Subcutaneous abdominal adipose tissue (tissue), 5 donors: ENCODE measurements around the gene MTOR.
A peak's percentile ranks its signal among the peaks of the same experiment; 100 is the strongest.

Source experiments
- H3K27ac ChIP-seq: one replicate; pipeline ENCODE4 v1.7.0; 2013; ENCODE audit warnings: low read depth, mild to moderate bottlenecking, inconsistent platforms, low read length, moderate library complexity
- H3K27me3 ChIP-seq, 5 donors: one replicate each; pipeline ENCODE4 v1.7.0; 2013; ENCODE audit warnings: low read length in 5 of 5, inconsistent platforms in 1 of 5; ENCODE audit not compliant: control insufficient read depth in 5 of 5, insufficient read depth in 4 of 5
- H3K36me3 ChIP-seq, 5 donors: one replicate each; pipeline ENCODE4 v1.7.0; 2013; ENCODE audit warnings: low read length in 5 of 5; ENCODE audit not compliant: control insufficient read depth in 5 of 5, insufficient read depth in 5 of 5
- H3K4me1 ChIP-seq, 5 donors: one replicate each; pipeline ENCODE4 v1.7.0; 2013; ENCODE audit warnings: low read length in 5 of 5, mild to moderate bottlenecking in 3 of 5, moderate library complexity in 1 of 5; ENCODE audit not compliant: control insufficient read depth in 5 of 5, insufficient read depth in 5 of 5
- H3K4me3 ChIP-seq, 5 donors: one replicate each; pipeline ENCODE4 v1.7.0; 2013; ENCODE audit warnings: low read length in 5 of 5, low read depth in 1 of 5
- H3K9ac ChIP-seq, 5 donors: one replicate each; pipeline ENCODE4 v1.7.0; 2013; ENCODE audit warnings: low read length in 5 of 5, mild to moderate bottlenecking in 4 of 5, moderate library complexity in 3 of 5
- H3K9me3 ChIP-seq, 5 donors: one replicate each; pipeline ENCODE4 v1.7.0; 2013; ENCODE audit warnings: low read length in 5 of 5; ENCODE audit not compliant: control insufficient read depth in 5 of 5
- donor health status: healthy.
- donor health status: healthy.
- donor health status: healthy.
- donor health status: healthy.
- donor health status: healthy.

MTOR gene

DNA sequence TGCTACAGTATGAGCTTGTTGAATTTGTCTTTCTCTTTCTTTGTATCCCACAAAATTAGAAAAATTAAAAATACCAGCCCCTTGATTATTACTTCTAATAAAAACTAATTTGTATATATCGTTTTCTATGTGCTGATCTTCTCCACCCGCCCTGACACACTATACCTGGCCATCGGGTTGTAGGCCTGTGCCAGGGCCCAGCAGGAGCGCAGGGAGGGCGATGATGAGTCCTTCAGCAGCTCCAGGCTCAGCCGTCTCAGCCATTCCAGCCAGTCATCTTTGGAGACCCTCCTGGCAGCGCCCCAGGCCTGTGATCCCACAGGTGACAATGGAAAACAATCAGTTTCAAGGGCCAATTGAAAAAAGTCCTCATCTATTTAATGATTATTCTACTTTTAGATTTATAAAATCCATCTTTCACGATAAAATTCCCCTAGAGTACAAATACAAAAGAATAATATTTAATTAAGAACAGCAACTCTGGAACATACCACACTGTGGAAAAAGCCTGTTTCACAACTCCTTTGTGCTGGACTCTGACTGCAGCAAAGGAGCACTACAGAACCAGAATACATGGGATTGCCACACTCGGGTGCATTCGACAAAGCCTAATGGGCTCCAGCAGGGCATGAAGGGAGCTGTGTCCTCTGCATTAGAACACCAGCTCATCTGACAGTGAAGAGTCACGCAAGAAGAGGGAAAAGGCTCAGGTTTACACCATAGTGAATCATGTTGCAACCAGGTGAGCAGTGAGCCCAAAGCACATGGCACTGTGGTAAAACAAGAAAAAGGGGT lies 57.8 kb downstream of the MTOR start:
- Histone ChIP-seq H3K9me3 (no peaks in the 10 kb centered on the region), H3K36me3 (peaks cover 41 to 91% (median 57%) of the 10 kb centered on the region in 5 donors), H3K27ac (no peak overlapping the region), H3K4me1 (no peaks in the 10 kb centered on the region), H3K27me3 (no peaks in the 10 kb centered on the region), H3K9ac (no peak overlapping the region), H3K4me3 (no peak overlapping the region)

DNA sequence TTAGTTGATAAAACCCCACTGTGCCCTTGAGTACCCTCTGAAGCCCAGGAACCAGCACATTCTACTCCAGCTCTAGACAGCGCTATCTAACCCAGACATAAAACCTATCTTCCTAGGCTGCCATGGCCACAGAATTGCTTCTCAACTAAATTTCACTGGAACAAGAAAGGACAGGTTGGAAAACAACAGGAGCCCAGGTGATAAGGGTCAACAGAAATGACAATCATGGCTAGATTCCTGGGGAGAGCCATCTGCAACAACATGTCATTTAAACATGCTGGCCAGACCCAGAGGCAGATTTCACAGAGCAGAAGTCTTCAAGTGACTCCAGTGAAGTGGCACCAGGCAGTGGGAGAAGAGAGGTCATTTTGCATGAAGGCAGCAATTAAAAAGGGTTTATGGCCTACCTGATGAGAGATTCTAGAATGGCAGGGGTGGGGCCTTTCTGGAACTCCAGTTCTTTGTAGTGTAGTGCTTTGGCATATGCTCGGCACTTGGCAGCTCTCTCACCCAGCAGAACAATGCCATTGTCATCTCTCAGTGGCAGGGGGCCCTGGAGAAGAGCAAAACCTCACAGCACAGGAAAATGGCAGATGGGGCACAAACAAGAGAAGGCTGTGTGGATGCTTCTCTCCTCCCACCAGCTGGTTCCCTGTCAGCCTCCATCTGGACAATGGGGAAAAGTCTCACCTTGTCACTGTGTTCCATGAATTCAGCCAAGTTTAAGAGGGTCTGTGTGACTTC lies 63.3 kb downstream of the MTOR start:
- Histone ChIP-seq H3K27ac (no peak overlapping the region), H3K4me1 (no peaks in the 10 kb centered on the region), H3K36me3 (peaks cover 28 to 90% (median 61%) of the 10 kb centered on the region in 5 donors), H3K9me3 (no peaks in the 10 kb centered on the region), H3K4me3 (no peak overlapping the region), H3K27me3 (no peaks in the 10 kb centered on the region), H3K9ac (no peak overlapping the region)

DNA sequence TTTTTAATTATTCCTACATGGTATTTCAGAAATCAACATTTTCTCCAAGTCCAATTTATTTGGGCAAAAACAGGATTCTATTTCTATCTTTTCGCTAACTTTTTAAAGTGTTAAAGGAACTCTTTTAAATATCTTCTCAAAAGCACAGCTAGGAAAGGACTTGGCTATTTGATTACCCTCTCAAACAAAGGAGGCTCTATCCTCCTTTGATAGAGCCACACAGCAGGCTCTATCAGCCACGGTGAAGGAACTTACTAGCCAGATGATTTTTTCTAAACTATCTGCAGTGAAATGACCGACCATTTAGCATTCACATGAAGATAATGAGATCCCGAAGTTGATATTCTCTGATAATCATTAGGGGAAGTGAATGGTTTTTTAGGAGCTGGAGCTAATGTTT lies 64.1 kb downstream of the MTOR start:
- no peak overlapping the region for H3K9ac ChIP-seq
- no peak overlapping the region for H3K4me3 ChIP-seq
- peaks cover 28 to 91% (median 61%) of the 10 kb centered on the region in 5 donors for H3K36me3 ChIP-seq
- no peaks in the 10 kb centered on the region for H3K9me3 ChIP-seq
- H3K27me3 ChIP-seq = no peaks in the 10 kb centered on the region
- no peak overlapping the region for H3K27ac ChIP-seq
- no peaks in the 10 kb centered on the region for H3K4me1 ChIP-seq

GRCh38 chr1:11197359-11197758 lies 65.0 kb downstream of the MTOR start:
- Histone ChIP-seq H3K9ac (no peak overlapping the region), H3K27me3 (no peaks in the 10 kb centered on the region), H3K27ac (no peak overlapping the region), H3K9me3 (no peaks in the 10 kb centered on the region), H3K4me1 (no peaks in the 10 kb centered on the region), H3K4me3 (no peak overlapping the region), H3K36me3 (peaks cover 28 to 91% (median 63%) of the 10 kb centered on the region in 5 donors)

DNA sequence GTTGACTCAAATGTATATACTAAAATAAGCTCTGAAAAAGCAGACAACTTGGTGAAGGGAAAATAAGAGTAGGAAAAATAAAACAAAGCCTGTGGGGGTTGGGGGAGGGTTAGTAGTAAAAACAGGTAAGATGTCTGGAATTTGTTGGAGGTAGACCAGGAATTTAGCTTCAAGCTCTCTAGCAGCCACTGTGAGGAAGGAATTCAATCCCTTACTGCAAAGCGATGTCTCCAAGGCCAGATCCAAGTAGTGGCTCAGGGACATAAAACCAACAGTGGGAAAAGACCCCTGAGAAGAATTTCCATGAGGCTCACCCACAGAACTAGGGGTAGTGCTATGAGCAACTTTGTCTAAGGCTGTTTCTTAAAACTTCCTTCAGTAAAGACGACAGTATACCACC lies 65.4 kb downstream of the MTOR start:
- peaks cover 28 to 93% (median 63%) of the 10 kb centered on the region in 5 donors for H3K36me3 ChIP-seq
- no peaks in the 10 kb centered on the region for H3K4me1 ChIP-seq
- H3K27me3 ChIP-seq = no peaks in the 10 kb centered on the region
- H3K9me3 ChIP-seq = no peaks in the 10 kb centered on the region
- H3K9ac ChIP-seq = no peak overlapping the region
- H3K27ac ChIP-seq = no peak overlapping the region
- no peak overlapping the region for H3K4me3 ChIP-seq

GRCh38 chr1:11194407-11195176 lies 67.8 kb downstream of the MTOR start:
- no peaks in the 10 kb centered on the region for H3K4me1 ChIP-seq
- H3K9ac ChIP-seq = no peak overlapping the region
- no peaks in the 10 kb centered on the region for H3K9me3 ChIP-seq
- H3K27ac ChIP-seq = no peak overlapping the region
- H3K36me3 ChIP-seq = peaks cover 22 to 93% (median 77%) of the 10 kb centered on the region in 5 donors
- no peaks in the 10 kb centered on the region for H3K27me3 ChIP-seq
- H3K4me3 ChIP-seq = no peak overlapping the region

- Histone ChIP-seq H3K9ac (no peak overlapping the region), H3K27ac (no peak overlapping the region), H3K36me3 (peaks cover 15 to 85% (median 70%) of the 10 kb centered on the region in 5 donors), H3K4me3 (no peak overlapping the region), H3K4me1 (peaks cover 0 to 8% (median 0%) of the 10 kb centered on the region in 5 donors), H3K9me3 (no peaks in the 10 kb centered on the region), H3K27me3 (no peaks in the 10 kb centered on the region)
Measured at GRCh38 chr1:11193376-11193775, 69.0 kb downstream of the MTOR start.

- Histone ChIP-seq H3K36me3 (peaks cover 6 to 55% (median 36%) of the 10 kb centered on the region in 5 donors), H3K9ac (peak within 1 kb of the TSS in 1 of 5 donors; percentile 30), H3K27ac (peak within 1 kb of the TSS; percentile 13), H3K4me3 (no peak within 1 kb of the TSS), H3K9me3 (no peaks in the 10 kb centered on the region), H3K4me1 (peaks cover 0 to 23% (median 3%) of the 10 kb centered on the region in 5 donors), H3K27me3 (no peaks in the 10 kb centered on the region)
Measured at GRCh38 chr1:11188858-11189451, 73.4 kb downstream of the MTOR start, which contains the start of gene ANGPTL7. ANGPTL7 (plus strand) TSS chr1:11189355; CDS start chr1:11189580, 225 bp downstream.

DNA sequence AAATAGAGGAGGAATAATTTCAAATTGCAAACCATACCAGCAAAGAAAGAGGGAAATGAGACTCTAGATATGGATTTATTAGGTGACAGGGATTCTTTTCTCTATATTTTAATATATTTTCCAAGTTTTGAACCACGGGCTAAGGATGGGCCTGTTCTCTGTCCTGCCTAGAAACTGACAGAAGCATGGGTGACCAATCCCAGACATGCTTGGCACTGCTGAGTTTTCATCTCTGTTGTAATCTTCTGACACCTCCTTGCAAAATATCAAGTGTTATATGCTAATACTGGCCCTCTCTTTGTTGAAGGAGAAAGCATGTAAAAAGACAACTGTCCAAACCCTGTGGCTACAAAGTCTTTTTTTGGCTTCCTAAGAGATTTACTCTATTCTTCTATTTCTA lies 74.0 kb downstream of the MTOR start:
- Histone ChIP-seq H3K27me3 (no peaks in the 10 kb centered on the region), H3K4me1 (peaks cover 0 to 23% (median 3%) of the 10 kb centered on the region in 5 donors), H3K9me3 (no peaks in the 10 kb centered on the region), H3K36me3 (peaks cover 6 to 49% (median 31%) of the 10 kb centered on the region in 5 donors), H3K4me3 (no peak overlapping the region), H3K27ac (peak overlapping the region; percentile 13), H3K9ac (peak overlapping the region in 1 of 5 donors; percentile 30)
